ENCODE measurements around the gene GPX1. TPM values are rescaled to one million over a fixed set of nuclear protein-coding genes. Genes with fewer than 3 reads are reported as not detected.
"Not testable (repeated sequence)": the region's sequence is repeated elsewhere in the genome, so short reads cannot be mapped to it uniquely, and the experiment has no call there.

The GPX1 gene
- polyA plus RNA-seq, 2 of the 4 experiments (the other 2 are of a cell fraction), result 150 to 271 TPM

DNA sequence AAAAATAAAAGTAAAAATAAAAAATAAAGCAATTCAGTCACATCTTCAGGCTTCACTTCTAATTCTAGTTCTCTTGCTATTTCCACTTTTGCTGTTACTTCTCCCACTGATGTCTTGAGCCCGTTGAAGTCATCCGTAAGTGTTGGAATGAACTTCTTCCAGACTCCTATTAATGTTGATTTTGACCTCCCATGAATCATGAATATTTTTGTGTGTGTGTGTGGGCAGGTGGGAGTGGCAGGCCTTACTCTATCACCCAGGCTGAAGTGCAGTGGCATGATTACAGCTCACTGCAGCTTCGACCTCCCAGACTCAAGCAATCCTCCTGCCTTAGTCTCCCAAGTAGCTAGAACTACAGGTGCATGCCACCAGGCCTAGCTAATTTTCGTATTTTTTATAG, 29.0 kb downstream of the GPX1 start:
- no peak overlapping the region for H3K4me2 ChIP-seq
- no peak for TF ChIP-seq FOXS1 (CRISPR knock-in tag; IDR thresholded peaks at IDR 0.05)
- TF ChIP-seq ATOH8 (CRISPR knock-in tag; IDR thresholded peaks at IDR 0.05; ENCODE audit: low read depth), result no peak
- no peak for TF ChIP-seq E2F6 (IDR thresholded peaks at IDR 0.05; ENCODE audit: borderline replicate concordance, low read depth)
- no peak overlapping the region for H3K27ac ChIP-seq
- ATAC-seq (no peak), DNase-seq (ENCODE audit: low read depth in 1 of 2, low spot score in 1 of 2) (no peak), FAIRE-seq (no peak)
- no peak overlapping the region for H3K4me3 ChIP-seq
- ChIA-PET CTCF (interaction anchor here (1.5 kb wide), 1 partner anchor 11 kb away, joined by 3 read pairs; the partner anchor contains the start of gene USP4), POLR2A (no interaction called here)
- WGBS (ENCODE audit: missing lambda C conversion rate), result 90% methylated on average over 4 of the region's 4 CpGs
- H3K9me3 ChIP-seq, result no peaks in the 10 kb centered on the region
- H3K4me1 ChIP-seq, result no peaks in the 10 kb centered on the region

- ATAC-seq; H3K4me1 ChIP-seq; H3K27ac ChIP-seq; DNase-seq (ENCODE audit: low read depth in 1 of 2, low spot score in 1 of 2); H3K4me2 ChIP-seq; H3K9me3 ChIP-seq; H3K4me3 ChIP-seq; POLR2A ChIA-PET; CTCF ChIA-PET; FAIRE-seq: not testable (repeated sequence)
- WGBS (ENCODE audit: missing lambda C conversion rate), result 94% methylated on average over 2 of the region's 2 CpGs
These were observed 29.8 kb downstream of the GPX1 start for GRCh38 chr3:49328350-49328749.

- no peak for FAIRE-seq
- WGBS (ENCODE audit: missing lambda C conversion rate), result 86% methylated on average over 7 of the region's 7 CpGs
- Histone ChIP-seq H3K4me3 (no peak overlapping the region), H3K27ac (no peak overlapping the region), H3K4me2 (no peak overlapping the region), H3K9me3 (no peaks in the 10 kb centered on the region), H3K4me1 (no peaks in the 10 kb centered on the region)
- ChIA-PET CTCF (interaction anchor here (0.9 to 1.0 kb wide), 2 partner anchors 10 to 120 kb away, joined by 4 to 5 read pairs; no protein-coding TSS in a partner anchor), POLR2A (no interaction called here)
- ATAC-seq, result peak; percentile 70 to 82; a peak in 5 of 6 replicates
- TF ChIP-seq HOXA7 (CRISPR knock-in tag; IDR thresholded peaks at IDR 0.05), result no peak
- TF ChIP-seq RAD21 (conservative IDR thresholded peaks at IDR 0.05 in 1 of 2, IDR thresholded peaks at IDR 0.05 in 1 of 2), result peak in 1 of 2 experiments; percentile 23; a peak in 1 of 5 replicates
- no peak for TF ChIP-seq RCOR1 (IDR thresholded peaks at IDR 0.05; ENCODE audit: low read depth, low read length)
- no peak for TF ChIP-seq CTCF (IDR thresholded peaks at IDR 0.05)
- TF ChIP-seq EP300 (IDR thresholded peaks at IDR 0.05), result no peak
- no peak for TF ChIP-seq ZC3H11A (IDR thresholded peaks at IDR 0.05)
- 0 out of 3 replicates have a peak, but pooled peaks have one; percentile 14 for TF ChIP-seq SMC3 (IDR thresholded peaks at IDR 0.05)
- TF ChIP-seq HOXB5 (CRISPR knock-in tag; IDR thresholded peaks at IDR 0.05), result no peak
- DNase-seq (ENCODE audit: low read depth in 1 of 2, low spot score in 1 of 2), result peak in 1 of 2 experiments; percentile 44
These were observed 30.7 kb downstream of the GPX1 start for GRCh38 chr3:49327485-49327884.

- POLR2A ChIA-PET, result no interaction called here
- DNase-seq (ENCODE audit: low read depth in 1 of 2, low spot score in 1 of 2), result no peak
- 100% methylated on average over 7 of the region's 7 CpGs for WGBS (ENCODE audit: missing lambda C conversion rate)
- no peak for FAIRE-seq
- TF ChIP-seq JUNB (IDR thresholded peaks at IDR 0.05) (no peak), MAFK (IDR thresholded peaks at IDR 0.05; ENCODE audit: partially characterized antibody) (no peak), ZNF302 (CRISPR knock-in tag; IDR thresholded peaks at IDR 0.05) (no peak), JUN (IDR thresholded peaks at IDR 0.05) (no peak)
- no peak overlapping the region for H3K27ac ChIP-seq
- no peak for ATAC-seq
- no peaks in the 10 kb centered on the region for H3K4me1 ChIP-seq
- no peak overlapping the region for H3K4me3 ChIP-seq
- CTCF ChIA-PET, result interaction anchor here (0.8 kb wide), 1 partner anchor 191 kb away, joined by 3 read pairs; no protein-coding TSS in a partner anchor
- H3K9me3 ChIP-seq, result no peaks in the 10 kb centered on the region
- no peak overlapping the region for H3K4me2 ChIP-seq
These were observed 33.4 kb downstream of the GPX1 start for GRCh38 chr3:49324768-49325167.
